ENCODE data around the gene TMEM89. TPM values are rescaled to one million over a fixed set of nuclear protein-coding genes. Genes with fewer than 3 reads are reported as not detected.
A peak's percentile ranks its signal among the peaks of the same experiment; 100 is the strongest.

TMEM89 gene
- total and polyA plus RNA-seq, 2 of the 4 experiments (the other 2 are of a cell fraction) = 0.15 TPM; not detected in 1

- ATAC-seq (ENCODE audit: low read depth) = no peak
- dilution Hi-C loops (cut with HindIII; ENCODE audit: low sequenced_read_pairs, unreplicated experiment) (no loop called here), intact Hi-C loops (cut with micrococcal nuclease) (no loop called here), in situ Hi-C loops (cut with MboI; ENCODE audit: low sequenced_read_pairs) (no loop called here)
- H2BK15ac ChIP-seq (ENCODE audit: low read depth, low read length) = no peak overlapping the region
- no peak overlapping the region for H2BK20ac ChIP-seq (ENCODE audit: low read depth, low read length)
- TF ChIP-seq RFX5 (IDR thresholded peaks at IDR 0.05; ENCODE audit: low read depth, low read length) (no peak), POLR2A (IDR thresholded peaks at IDR 0.05; ENCODE audit: low read depth, low read length) (no peak), SMC3 (IDR thresholded peaks at IDR 0.05; ENCODE audit: low read depth, low read length) (no peak), BHLHE40 (IDR thresholded peaks at IDR 0.05; ENCODE audit: low read depth, low read length) (no peak), USF2 (IDR thresholded peaks at IDR 0.05; ENCODE audit: low read depth, low read length) (no peak), FOS (IDR thresholded peaks at IDR 0.05; ENCODE audit: low read depth, low read length) (no peak), NFE2L2 (IDR thresholded peaks at IDR 0.05; ENCODE audit: low read depth, low read length) (no peak), MAFK (IDR thresholded peaks at IDR 0.05; ENCODE audit: low read depth, low read length) (no peak), CHD1 (IDR thresholded peaks at IDR 0.05; ENCODE audit: low read depth, low read length) (no peak), CTCF (conservative IDR thresholded peaks at IDR 0.05; ENCODE audit: low read depth, low read length) (no peak), CEBPB (IDR thresholded peaks at IDR 0.05; ENCODE audit: low read depth, low read length) (no peak), ELK1 (IDR thresholded peaks at IDR 0.05; ENCODE audit: borderline replicate concordance, low read depth, low read length) (no peak), RCOR1 (IDR thresholded peaks at IDR 0.05; ENCODE audit: insufficient replicate concordance, low read length) (no peak)
- H3K27ac ChIP-seq (ENCODE audit: insufficient read depth, low read length) = no peak overlapping the region
- BruUV-seq (replicated peaks) = no TSS peak
- H4K5ac ChIP-seq (ENCODE audit: low read depth, low read length) = no peak overlapping the region
- H2AK9ac ChIP-seq (replicated peaks; ENCODE audit: low read depth, low read length, poor library complexity) = peak overlapping the region; percentile 85
- no peak overlapping the region for H3K9ac ChIP-seq (ENCODE audit: low read depth, low read length)
- H2AFZ ChIP-seq (replicated peaks; ENCODE audit: low read length, poor library complexity) = no peak overlapping the region
- no peak overlapping the region; the same call in 1 of the 2 replicates for H3K14ac ChIP-seq (replicated peaks; ENCODE audit: low read depth, low read length)
- no peak overlapping the region for H2BK5ac ChIP-seq (ENCODE audit: low read depth, low read length, poor library complexity, severe bottlenecking)
- no peaks in the 10 kb centered on the region for H3K9me3 ChIP-seq (ENCODE audit: control insufficient read depth, insufficient read depth, low read length)
- no peak overlapping the region for H2BK120ac ChIP-seq (ENCODE audit: low read depth, low read length)
- ChIA-PET CTCF (no interaction called here), POLR2A (ENCODE audit: unreplicated experiment) (interaction anchor here (0.5 kb wide), 1 partner anchor 1608 kb away, joined by 3 read pairs; no protein-coding TSS in a partner anchor)
- 76% methylated on average over 7 of the region's 14 CpGs; no CpG with 5 or more reads in 1 of the 2 experiments for WGBS, 2 experiments (ENCODE audit: extremely low coverage in 2 of 2, insufficient read length in 1 of 2)
- peaks cover 44% of the 10 kb centered on the region for H3K9me1 ChIP-seq (ENCODE audit: insufficient read depth, low read length)
- H4K20me1 ChIP-seq (ENCODE audit: insufficient read depth, low read length) = no peaks in the 10 kb centered on the region; the same call in 1 of the 2 replicates
- no peak overlapping the region for H3K23ac ChIP-seq (ENCODE audit: low read depth, low read length)
- H2AK5ac ChIP-seq (ENCODE audit: low read depth, low read length) = 0 out of 2 replicates have a peak overlapping the region, but pooled peaks have one; percentile 7
- no peak overlapping the region for H3K18ac ChIP-seq (ENCODE audit: low read depth, low read length)
- H3K27me3 ChIP-seq (ENCODE audit: control insufficient read depth, insufficient read depth, low read length) = no peaks in the 10 kb centered on the region
- peaks cover 57% of the 10 kb centered on the region for H3K36me3 ChIP-seq (ENCODE audit: control insufficient read depth, insufficient read depth, low read length)
- no peak overlapping the region for H3K4me3 ChIP-seq (ENCODE audit: insufficient read depth, low read depth, low read length)
- H3K79me1 ChIP-seq (ENCODE audit: low read depth in 1 of 2, low read length in 2 of 2) = peaks cover 28 to 77% of the 10 kb centered on the region in 2 experiments
- no peak overlapping the region for H3K4ac ChIP-seq (ENCODE audit: low read depth, low read length)
- peaks cover 23% of the 10 kb centered on the region for H3K4me1 ChIP-seq (ENCODE audit: control insufficient read depth, insufficient read depth, low read length)
- H3K56ac ChIP-seq (ENCODE audit: extremely low read depth, insufficient read depth, low read length) = no peak overlapping the region
- DNase-seq = no peak
- no peak overlapping the region for H4K8ac ChIP-seq (ENCODE audit: low read depth in 2 of 2, low read length in 2 of 2)
- no peak overlapping the region for H4K91ac ChIP-seq (ENCODE audit: insufficient read depth, low read depth, low read length)
- H3K4me2 ChIP-seq (ENCODE audit: low read depth, low read length) = no peak overlapping the region
These were observed 30.1 kb downstream of the TMEM89 start for GRCh38 chr3:48591436-48591835.
